ENCODE measurements around the gene FAM131C. TPM values are rescaled to one million over a fixed set of nuclear protein-coding genes. Genes with fewer than 3 reads are reported as not detected.

Gene FAM131C
- polyA plus RNA-seq, 1 donor (not counting 4 experiments of a cell fraction or from before 2014, with no cell fraction given): 0.31 TPM

DNA sequence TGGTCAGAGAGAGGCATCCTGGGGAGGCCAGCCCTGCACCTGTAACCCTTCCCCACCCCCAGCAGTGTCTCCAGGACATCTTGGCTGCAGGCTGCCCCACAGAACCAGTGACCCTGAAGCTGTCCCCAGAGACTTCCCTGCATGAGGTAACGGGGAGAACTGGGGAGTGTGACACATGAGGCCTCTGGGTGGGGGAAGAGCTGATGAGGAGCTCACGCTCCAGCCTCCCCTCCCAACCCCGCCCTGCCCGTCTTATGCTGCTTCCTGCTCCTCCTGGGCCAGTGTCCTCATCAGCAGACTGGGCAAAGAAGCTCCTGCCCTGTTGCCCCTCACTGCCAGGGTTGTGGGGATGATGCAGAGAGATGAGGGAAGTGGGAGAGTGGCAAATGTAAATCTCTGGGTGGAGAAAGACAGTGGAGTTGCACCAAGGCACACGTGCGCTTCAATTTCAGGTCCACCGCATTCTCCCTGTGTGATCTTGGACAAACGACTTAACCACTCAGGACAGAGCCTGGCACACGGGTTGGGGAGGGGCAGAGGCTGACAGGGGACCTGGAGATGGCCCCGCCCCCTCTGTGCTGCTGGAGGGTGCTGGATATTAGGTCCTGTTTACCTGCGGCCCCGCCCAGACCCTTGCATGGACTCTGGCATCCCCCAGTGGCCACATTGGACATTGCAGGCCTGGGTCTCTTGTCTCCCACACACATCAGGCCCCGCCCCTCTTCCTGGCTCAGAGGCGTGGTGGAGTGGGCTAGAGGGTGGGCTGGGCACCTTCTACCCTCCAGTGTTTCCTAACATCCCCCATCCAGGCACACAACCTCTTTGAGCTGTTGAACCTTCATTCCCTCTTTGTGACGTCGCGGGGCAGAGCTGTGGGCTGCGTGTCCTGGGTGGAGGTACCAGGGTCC lies 17.6 kb downstream of the FAM131C start:
- H2AFZ ChIP-seq (ENCODE audit: control insufficient read depth, low read length): peak overlapping the region; percentile 39
- FAIRE-seq (peak; percentile 84), DNase-seq (ENCODE audit: low read depth, low spot score) (peak; percentile 82)
- no peaks in the 10 kb centered on the region for H3K36me3 ChIP-seq (ENCODE audit: control insufficient read depth in 2 of 2, extremely low read depth in 1 of 2, insufficient read depth in 2 of 2, low read length in 2 of 2)
- H3K4me2 ChIP-seq (ENCODE audit: control insufficient read depth, extremely low read depth, insufficient read depth, low read depth, low read length): peak overlapping the region; percentile 35
- no peak overlapping the region for H3K4me3 ChIP-seq (ENCODE audit: control insufficient read depth in 2 of 3, extremely low read depth in 1 of 3, insufficient read depth in 2 of 3, low read depth in 1 of 3, low read length in 3 of 3)
- dilution Hi-C loops (cut with MboI; ENCODE audit: extremely low pct_ligation_motif_present, low sequenced_read_pairs): no loop called here
- H4K20me1 ChIP-seq (ENCODE audit: control insufficient read depth, extremely low read depth, insufficient read depth, low read length): no peaks in the 10 kb centered on the region
- H3K79me2 ChIP-seq (ENCODE audit: control insufficient read depth, insufficient read depth, low read length): no peaks in the 10 kb centered on the region
- H3K27me3 ChIP-seq (ENCODE audit: control insufficient read depth, extremely low read depth, insufficient read depth, low read length): no peaks in the 10 kb centered on the region
- H3K9me1 ChIP-seq (ENCODE audit: control insufficient read depth, extremely low read depth, insufficient read depth, low read length): no peaks in the 10 kb centered on the region
- no peaks in the 10 kb centered on the region for H3K9me3 ChIP-seq (ENCODE audit: control insufficient read depth, low read depth, low read length)
- no peaks in the 10 kb centered on the region for H3K4me1 ChIP-seq (ENCODE audit: control insufficient read depth, extremely low read depth, insufficient read depth, low read length)
- TF ChIP-seq, protein P1, sequence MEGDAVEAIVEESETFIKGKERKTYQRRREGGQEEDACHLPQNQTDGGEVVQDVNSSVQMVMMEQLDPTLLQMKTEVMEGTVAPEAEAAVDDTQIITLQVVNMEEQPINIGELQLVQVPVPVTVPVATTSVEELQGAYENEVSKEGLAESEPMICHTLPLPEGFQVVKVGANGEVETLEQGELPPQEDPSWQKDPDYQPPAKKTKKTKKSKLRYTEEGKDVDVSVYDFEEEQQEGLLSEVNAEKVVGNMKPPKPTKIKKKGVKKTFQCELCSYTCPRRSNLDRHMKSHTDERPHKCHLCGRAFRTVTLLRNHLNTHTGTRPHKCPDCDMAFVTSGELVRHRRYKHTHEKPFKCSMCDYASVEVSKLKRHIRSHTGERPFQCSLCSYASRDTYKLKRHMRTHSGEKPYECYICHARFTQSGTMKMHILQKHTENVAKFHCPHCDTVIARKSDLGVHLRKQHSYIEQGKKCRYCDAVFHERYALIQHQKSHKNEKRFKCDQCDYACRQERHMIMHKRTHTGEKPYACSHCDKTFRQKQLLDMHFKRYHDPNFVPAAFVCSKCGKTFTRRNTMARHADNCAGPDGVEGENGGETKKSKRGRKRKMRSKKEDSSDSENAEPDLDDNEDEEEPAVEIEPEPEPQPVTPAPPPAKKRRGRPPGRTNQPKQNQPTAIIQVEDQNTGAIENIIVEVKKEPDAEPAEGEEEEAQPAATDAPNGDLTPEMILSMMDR (optimal IDR thresholded peaks at IDR 0.05 in 1 of 3, IDR thresholded peaks at IDR 0.05 in 1 of 3, conservative IDR thresholded peaks at IDR 0.05 in 1 of 3; ENCODE audit: extremely low read depth in 1 of 3, insufficient read depth in 2 of 3, low read length in 3 of 3): peak; percentile 90 to 99 (median 93)
- TF ChIP-seq EZH2 (IDR thresholded peaks at IDR 0.05; ENCODE audit: low read length): no peak
- no peak overlapping the region for H3K27ac ChIP-seq (ENCODE audit: control insufficient read depth, insufficient read depth, low read length)
- H3K9ac ChIP-seq (ENCODE audit: control insufficient read depth, extremely low read depth, insufficient read depth, low read length): no peak overlapping the region

DNA sequence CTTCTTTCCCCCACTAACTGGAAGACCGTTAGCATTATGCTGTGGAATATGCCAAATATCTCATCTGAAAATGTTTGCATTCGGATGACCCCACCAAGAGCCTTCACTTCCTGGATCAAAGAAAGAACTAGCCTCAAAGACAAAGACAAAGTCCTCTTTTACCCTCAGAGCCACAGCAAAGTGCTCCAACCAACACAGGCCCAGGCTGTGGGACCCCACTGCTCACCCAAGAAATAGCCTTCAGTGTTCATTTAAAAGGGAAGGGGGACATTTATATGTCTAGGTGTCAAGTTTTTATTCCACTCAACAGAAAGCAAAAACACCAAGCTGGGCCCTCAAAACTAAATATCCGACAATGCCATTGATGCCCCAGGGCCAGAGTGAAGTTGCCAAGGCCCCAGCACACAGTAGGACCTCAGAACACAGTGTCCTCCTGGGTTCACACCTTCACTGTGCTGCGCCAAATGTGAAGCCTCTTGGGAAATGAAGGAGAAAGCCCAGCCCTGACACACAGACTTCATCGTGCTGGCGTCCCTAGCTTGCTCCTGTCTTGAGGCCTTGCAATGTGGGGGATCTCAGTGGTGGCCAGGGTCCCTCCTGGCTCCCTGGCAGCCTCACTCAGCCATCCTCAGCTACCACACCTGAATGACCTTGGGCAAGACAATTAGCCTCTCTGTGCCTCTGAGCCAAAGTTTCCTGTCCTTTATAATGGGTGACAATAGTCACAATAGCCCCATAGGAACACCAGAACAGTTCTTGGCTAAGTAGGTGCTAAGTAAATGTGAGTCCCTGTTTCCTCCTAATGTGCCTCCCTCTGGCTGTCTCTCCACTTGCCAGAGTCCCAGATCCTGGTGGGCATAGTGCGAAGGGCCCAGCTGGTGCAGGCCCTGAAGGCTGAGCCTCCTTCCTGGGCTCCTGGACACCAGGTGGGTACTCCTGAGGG lies 18.6 kb downstream of the FAM131C start:
- no peak for TF ChIP-seq EZH2 (IDR thresholded peaks at IDR 0.05; ENCODE audit: low read length)
- TF ChIP-seq, protein P1 (optimal IDR thresholded peaks at IDR 0.05 in 1 of 3, IDR thresholded peaks at IDR 0.05 in 1 of 3, conservative IDR thresholded peaks at IDR 0.05 in 1 of 3; ENCODE audit: extremely low read depth in 1 of 3, insufficient read depth in 2 of 3, low read length in 3 of 3): no peak
- Histone ChIP-seq H3K36me3 (ENCODE audit: control insufficient read depth in 2 of 2, extremely low read depth in 1 of 2, insufficient read depth in 2 of 2, low read length in 2 of 2) (no peaks in the 10 kb centered on the region), H3K79me2 (ENCODE audit: control insufficient read depth, insufficient read depth, low read length) (no peaks in the 10 kb centered on the region), H3K9ac (ENCODE audit: control insufficient read depth, extremely low read depth, insufficient read depth, low read length) (no peak overlapping the region), H3K4me1 (ENCODE audit: control insufficient read depth, extremely low read depth, insufficient read depth, low read length) (no peaks in the 10 kb centered on the region), H2AFZ (ENCODE audit: control insufficient read depth, low read length) (no peak overlapping the region), H3K4me2 (ENCODE audit: control insufficient read depth, extremely low read depth, insufficient read depth, low read depth, low read length) (no peak overlapping the region), H3K27ac (ENCODE audit: control insufficient read depth, insufficient read depth, low read length) (no peak overlapping the region), H3K4me3 (ENCODE audit: control insufficient read depth in 2 of 3, extremely low read depth in 1 of 3, insufficient read depth in 2 of 3, low read depth in 1 of 3, low read length in 3 of 3) (no peak overlapping the region), H3K27me3 (ENCODE audit: control insufficient read depth, extremely low read depth, insufficient read depth, low read length) (no peaks in the 10 kb centered on the region), H3K9me3 (ENCODE audit: control insufficient read depth, low read depth, low read length) (no peaks in the 10 kb centered on the region), H4K20me1 (ENCODE audit: control insufficient read depth, extremely low read depth, insufficient read depth, low read length) (no peaks in the 10 kb centered on the region), H3K9me1 (ENCODE audit: control insufficient read depth, extremely low read depth, insufficient read depth, low read length) (no peaks in the 10 kb centered on the region)
- DNase-seq (ENCODE audit: low read depth, low spot score) (no peak), FAIRE-seq (no peak)
- dilution Hi-C loops (cut with MboI; ENCODE audit: extremely low pct_ligation_motif_present, low sequenced_read_pairs): no loop called here
